Right renal cortex interstitium (tissue), 3 donors: Measurements from ENCODE around the gene SIK3. TPM values are rescaled to one million over a fixed set of nuclear protein-coding genes. Genes with fewer than 3 reads are reported as not detected.
"Not testable (repeated sequence)": the region's sequence is repeated elsewhere in the genome, so short reads cannot be mapped to it uniquely, and the experiment has no call there.

Source experiments
- DNase-seq, 3 donors: peaks; one replicate each; pipeline ENCODE4 v3.0.0-alpha.2; 2013; ENCODE audit warnings: low read depth in 3 of 3, low spot score in 2 of 3
- polyA plus RNA-seq, 3 donors: library from polyadenylated mRNA; unstranded; fragments of 120-200 nt; gene quantifications; one replicate each; pipeline ENCODE4 v1.2.1, GENCODE V29; 2013; ENCODE audit not compliant: insufficient read length in 3 of 3

Gene SIK3
- polyA plus RNA-seq, 3 donors: 30.8 to 31.9 (median 31.5) TPM

DNA sequence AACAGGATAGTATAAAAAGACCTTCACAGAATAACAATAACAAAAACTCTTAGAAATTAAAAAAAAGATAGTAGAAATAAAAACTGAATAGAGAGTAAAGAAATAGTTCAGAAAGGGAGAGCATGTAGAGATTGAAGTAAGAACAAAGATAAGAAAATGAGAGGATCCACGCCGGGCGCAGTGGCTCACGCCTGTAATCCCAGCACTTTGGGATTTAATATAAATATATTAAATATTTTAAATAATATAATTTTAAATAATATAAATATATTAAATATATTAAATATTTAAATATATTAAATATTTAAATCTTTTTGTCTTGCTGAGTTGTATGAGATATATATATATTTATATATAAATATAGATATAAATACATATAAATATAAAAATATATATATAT is 286.1 kb downstream of the SIK3 start:
- no peak for DNase-seq

DNA sequence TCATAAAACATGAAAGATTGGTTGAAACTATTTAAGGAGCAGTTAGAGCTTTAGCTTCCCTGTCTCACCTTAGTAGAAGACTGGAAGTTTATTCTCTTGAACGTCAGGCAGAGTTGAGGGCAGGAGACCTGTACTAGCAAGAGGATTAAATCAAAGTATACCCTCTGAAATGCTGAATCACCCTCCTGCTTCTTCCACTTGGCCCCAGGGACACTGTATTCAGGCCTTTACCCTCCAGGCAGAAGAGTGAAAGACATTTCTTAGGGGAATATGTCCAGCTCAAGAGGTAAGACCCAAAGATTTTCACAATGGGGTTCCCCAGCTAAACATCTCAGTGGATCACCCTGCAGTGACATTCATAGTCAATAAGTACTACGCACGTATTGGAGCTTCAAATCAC is 287.0 kb downstream of the SIK3 start:
- no peak for DNase-seq

DNA sequence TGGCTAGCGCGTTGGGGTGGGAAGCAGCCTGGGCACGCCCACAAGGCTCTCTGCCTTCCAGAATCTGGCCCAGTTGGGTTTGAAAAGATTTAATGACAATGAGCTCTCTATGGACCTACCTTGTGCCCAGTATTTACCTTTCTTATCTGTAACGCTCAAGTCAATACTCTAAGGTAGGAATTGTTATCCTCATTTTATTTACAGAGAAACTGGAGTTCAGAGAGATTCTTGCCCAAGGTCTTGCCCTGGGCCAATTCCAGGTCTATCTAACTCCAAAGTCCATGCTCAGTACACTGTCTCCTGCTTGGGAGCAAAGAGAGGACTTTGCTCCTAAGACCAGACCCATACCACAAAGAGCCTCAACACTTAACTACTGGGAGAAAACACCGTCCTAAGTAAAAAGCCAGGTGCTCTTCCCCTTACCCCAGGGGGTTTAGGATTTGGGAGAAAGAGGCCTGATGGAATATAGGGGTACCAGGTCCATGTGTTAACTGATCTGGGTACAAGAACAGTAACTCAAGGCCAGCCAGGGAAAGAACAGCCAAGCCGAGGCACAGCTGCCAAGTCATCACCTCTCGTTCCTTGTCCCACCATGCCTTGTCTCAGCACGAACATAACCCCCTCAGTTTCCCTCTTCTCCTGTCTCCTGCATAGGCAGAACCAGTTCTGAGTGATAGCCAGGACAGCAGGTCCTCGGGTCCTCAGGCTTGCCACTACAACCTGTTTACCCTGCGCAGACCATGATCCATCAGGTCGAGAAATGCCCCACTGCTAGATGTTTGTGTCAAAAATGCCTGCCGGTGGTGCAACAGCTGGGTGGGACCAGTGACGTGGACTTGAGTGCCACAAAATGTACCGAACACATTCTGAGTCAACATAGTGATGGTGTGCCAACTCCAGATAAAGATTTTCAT is 289.7 kb downstream of the SIK3 start:
- no peak for DNase-seq

DNA sequence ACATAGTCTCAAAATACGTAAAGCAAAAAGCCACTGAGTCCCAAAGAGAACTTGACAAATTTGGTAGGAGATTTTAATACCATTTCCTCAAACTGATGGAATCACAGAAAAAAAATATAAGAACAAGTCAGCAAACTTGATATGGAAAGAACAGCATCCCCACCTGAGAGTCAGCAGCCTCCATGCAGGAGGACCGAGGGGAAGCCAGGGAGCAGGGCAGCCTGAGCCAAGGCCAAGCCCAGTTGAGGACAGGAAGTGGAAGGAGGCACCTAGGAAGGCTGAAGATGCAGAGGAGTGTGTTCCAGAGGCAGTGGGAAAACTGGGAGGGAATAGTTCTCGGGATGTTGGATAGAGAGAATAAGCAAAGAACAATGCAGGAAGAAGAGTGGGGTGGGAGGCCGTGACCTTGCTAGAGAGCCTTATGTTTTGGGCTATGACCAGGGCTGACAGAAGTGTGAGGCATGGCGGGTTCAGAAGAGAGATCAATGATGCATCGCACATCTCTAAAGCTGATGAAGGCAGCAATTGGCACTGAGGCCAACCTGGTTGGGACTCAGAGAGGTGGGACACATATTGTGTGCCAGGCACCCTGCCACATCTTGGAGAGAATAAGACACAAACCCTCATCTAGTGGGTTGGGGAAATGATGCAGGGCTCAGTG is 290.5 kb downstream of the SIK3 start:
- no peak for DNase-seq

DNA sequence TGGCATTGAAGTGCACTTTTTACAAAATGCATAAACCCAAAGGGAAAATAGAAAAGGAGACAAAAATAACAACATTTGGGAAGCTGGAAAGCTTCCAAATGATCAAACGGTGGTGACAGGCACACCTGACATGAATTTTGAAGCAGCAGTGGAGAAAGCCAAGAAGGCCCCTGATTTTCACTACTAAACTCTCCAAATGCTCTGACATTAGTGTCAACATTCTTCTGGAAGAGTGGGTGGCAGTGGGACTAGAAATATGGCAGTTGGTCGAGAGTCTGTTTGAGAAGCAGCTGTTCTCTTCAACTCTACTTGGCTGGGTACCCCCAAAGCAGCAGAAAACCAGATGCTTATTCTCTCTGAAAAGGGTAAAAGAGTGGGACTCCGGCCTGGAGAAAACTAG is 294.2 kb downstream of the SIK3 start:
- DNase-seq: no peak

DNA sequence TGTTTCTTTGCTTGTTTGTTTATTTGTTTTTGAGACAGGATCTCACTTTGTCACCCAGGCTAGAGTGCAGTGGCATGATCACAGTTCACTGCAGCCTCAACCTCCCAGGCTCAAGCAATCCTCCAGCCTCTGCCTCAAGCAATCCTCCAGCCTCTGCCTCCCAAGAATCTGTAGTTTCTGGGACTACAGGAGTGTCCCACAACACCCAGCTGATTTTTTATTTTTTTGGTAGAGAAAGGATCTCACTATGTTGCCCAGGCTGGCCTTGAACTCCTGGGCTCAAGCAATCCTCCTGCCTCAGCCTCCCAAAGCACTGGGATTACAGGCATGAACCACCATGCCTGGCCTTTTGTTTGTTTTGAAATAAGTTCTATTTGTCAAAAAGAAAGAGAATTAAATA is 296.6 kb downstream of the SIK3 start:
- not testable (repeated sequence) for DNase-seq

DNA sequence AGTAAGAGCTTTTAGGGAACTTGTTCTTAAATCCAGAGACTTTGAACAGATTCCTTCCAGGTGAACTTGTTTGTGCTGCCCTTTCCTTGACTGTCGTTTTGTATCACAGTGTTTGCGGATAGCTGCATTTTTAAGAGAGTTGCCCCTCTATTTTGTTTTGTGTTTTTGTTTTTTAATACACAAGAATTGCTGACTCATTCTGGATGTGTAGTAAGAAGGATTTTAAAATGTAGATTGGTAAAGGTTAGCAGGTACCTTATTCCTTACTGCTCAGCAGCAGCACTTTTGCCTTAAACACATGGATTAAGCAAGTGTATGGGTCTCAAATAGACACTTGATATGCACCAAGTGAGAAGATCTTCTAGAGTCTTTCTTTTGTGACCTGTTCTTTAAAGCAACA is 297.6 kb downstream of the SIK3 start:
- DNase-seq: no peak

DNA sequence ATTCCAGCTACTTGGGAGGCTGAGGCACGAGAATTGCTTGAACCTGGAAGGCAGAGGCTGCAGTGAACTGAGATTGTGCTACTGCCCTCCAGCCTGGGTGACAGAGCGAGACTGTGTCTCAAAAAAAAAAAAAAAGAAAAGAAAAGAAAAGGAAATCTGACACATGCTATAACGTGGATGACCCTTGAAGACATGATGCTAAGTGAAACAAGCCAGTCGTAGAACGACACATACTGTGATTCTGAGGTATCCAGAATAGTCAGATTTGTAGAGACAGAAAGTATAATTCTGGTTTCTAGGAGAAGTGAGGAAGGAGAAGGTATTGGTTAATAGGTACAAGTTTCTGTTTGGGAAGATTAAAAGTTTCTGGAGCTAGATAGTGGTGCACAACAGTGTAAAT is 299.9 kb downstream of the SIK3 start:
- DNase-seq: no peak

DNA sequence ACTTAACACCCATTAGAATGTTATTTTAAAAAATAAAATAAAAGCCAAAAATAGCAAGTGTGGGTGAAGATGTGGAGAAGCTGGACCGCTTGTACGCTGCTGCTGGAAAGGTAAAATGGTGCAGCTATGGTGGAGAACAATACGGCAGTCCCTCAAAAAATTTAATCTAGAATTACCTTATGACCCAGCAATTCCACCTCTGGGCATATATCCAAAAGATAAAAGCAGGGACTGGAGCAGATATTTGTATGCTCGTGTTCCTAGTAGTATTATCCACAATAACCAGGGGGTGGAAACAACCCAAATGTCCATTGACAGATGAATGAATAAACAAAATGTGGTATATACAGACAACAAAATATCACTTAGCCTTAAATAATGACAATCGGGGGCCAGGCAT is 300.4 kb downstream of the SIK3 start:
- DNase-seq: no peak

DNA sequence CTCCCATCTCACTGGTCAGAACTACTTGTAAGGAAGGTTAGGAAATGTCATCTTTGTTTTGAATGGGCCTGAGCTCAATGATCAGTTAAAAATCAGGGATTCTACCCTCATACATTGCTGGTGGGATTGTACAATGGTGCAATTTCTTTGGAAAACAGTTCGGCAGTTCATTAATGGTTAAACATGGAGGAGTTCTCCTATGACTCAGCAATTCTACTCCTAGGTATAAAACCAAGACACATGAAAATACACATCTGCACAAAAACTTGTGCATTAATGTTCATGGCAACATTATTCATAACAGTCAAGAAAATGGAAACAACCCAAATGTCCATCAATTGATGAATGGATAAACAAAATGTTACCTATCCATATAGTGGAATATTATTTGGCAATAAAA is 301.7 kb downstream of the SIK3 start:
- no peak for DNase-seq

DNA sequence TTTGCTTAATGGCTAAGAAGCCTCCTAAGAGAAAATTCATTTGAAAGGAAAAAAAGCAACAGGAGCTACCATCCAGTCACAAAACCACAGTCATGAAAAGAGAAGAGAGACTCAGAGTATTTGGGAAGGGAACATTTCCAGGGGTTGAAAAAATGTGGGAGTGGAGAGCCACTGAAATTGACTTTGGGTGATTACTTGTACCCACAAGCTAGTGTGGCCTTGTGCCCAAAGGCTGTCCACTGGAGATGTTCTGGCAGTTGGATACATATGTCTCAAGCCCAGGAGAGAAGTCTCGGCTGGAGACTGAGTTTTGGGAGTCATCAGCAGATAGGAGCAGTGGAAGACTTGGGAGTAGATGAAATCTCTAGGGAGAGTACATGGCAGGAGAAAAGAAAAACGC is 303.4 kb downstream of the SIK3 start:
- DNase-seq: no peak

DNA sequence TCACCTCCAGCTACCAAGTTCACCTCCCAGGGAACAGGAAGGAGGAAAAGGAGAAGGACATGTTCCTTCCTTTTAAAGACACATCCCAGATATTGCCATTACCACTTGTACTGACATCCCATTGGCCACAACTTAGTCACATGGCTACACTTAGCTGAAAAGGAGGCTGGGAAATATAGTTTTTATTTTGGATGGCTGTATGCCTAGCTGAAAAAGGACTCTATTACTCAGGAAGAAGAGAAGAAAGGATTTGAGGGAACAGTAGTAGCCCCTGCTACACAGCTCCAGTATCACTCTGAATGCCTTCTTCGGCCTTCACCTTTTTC is 304.5 kb downstream of the SIK3 start:
- no peak for DNase-seq

Other genes starting within 250 kb of the SIK3 start
- gene PAFAH1B2, start 45.9 kb upstream of the SIK3 start, polyA plus RNA-seq: 10 to 100 TPM; 76.5 to 82.9 (median 81.0) TPM
- 10 to 100 TPM; 35.0 to 38.6 (median 38.5) TPM for gene SIDT2, start 80.3 kb upstream of the SIK3 start, polyA plus RNA-seq
- gene TAGLN, start 100.9 kb upstream of the SIK3 start, polyA plus RNA-seq: 100 to 1,000 TPM; 124 to 132 (median 129) TPM
- gene PCSK7, start 133.6 kb upstream of the SIK3 start, polyA plus RNA-seq: 10 to 100 TPM; 18.5 to 20.1 (median 19.2) TPM
- gene RNF214, start 134.2 kb upstream of the SIK3 start, polyA plus RNA-seq: 10 to 100 TPM; 29.7 to 33.1 (median 31.7) TPM
- gene BACE1-AS, start 192.9 kb upstream of the SIK3 start, polyA plus RNA-seq: 10 to 100 TPM; 17.3 to 17.6 (median 17.5) TPM
- 10 to 100 TPM; 56.9 to 61.3 (median 58.5) TPM for gene BACE1, start 217.8 kb upstream of the SIK3 start, polyA plus RNA-seq
- 10 to 100 TPM; 19.6 to 22.9 (median 22.1) TPM for gene CEP164, start 229.4 kb upstream of the SIK3 start, polyA plus RNA-seq